ENCODE results near the gene KIF9.

DNA sequence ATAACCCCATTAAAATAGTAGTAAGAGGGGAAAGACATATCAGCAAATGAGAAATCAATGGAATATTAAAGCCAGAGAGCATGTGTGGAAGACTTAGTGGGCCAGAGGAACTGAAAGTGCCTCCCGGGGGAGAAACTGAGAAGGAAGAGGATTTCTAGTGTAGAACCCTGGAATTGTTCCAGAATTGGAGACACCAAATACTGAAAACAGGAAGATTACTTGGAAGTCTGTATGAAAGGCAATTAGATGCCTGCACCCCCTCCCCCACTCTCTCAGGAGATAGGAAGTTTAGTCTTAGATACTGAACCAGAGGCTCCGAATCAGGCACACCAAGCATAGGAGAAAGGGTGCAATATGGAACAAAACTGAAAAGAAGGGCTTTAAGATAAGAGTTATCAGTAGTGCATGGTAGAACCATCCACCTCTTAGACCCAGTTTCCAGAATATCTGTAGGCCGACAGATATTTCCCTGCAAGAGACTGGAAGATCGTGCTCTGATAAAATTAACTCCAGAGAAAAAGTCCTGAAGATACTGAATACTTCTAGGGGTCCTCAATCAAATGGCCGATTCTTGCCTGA, 32.6 kb upstream of the KIF9 start:
- TF ChIP-seq, protein P1, sequence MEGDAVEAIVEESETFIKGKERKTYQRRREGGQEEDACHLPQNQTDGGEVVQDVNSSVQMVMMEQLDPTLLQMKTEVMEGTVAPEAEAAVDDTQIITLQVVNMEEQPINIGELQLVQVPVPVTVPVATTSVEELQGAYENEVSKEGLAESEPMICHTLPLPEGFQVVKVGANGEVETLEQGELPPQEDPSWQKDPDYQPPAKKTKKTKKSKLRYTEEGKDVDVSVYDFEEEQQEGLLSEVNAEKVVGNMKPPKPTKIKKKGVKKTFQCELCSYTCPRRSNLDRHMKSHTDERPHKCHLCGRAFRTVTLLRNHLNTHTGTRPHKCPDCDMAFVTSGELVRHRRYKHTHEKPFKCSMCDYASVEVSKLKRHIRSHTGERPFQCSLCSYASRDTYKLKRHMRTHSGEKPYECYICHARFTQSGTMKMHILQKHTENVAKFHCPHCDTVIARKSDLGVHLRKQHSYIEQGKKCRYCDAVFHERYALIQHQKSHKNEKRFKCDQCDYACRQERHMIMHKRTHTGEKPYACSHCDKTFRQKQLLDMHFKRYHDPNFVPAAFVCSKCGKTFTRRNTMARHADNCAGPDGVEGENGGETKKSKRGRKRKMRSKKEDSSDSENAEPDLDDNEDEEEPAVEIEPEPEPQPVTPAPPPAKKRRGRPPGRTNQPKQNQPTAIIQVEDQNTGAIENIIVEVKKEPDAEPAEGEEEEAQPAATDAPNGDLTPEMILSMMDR (IDR thresholded peaks at IDR 0.05), result no peak
- TF ChIP-seq POLR2A (IDR thresholded peaks at IDR 0.05), result no peak
- no peak for TF ChIP-seq POLR2AphosphoS5 (IDR thresholded peaks at IDR 0.05)

All from sigmoid colon (tissue), 4 donors.